NCI-H2227 (cell line): ENCODE results near the gene ARMH3.

Source experiments
- DNase-seq: peaks from one replicate; lab custom pipeline; 2025; ENCODE audit not compliant: unreplicated experiment; lab: John Stamatoyannopoulos, UW

Gene ARMH3

DNA sequence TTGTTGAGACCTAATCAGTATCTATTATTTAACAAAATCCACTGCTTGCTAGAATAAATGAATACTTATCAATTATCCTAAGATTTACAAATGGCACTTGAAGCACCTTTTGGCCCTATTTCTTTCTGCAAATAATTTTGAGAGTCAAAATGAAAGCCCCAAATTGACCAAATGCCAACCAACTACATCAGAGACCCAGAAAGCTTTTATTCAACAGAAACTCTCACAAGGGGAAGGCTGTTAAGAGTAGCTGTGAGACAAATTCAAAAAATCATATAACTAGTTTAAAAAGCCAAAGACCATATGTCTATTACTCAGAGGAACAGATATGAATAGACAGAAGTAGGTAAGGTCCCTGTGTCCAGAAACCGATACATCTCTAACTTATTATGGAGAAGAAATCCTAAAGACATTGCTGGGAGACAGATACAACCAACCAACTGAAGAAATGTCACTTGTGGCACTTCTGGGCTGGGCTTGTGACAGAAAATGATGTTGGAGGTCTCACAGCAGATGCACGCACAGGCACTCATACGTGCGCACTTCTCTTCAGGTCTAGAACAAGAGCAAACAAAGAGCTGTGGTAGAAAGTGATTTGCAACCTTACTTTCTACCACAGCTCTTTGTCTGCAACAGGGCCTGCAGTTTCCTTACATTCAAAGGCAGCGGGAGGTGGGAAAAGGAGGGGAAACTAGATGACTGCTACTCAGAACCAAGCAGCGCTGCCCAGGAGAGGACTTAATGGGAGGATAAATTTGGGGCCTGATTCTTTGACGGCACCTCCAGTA lies 153.7 kb downstream of the ARMH3 start:
- DNase-seq, result peak; percentile 63

DNA sequence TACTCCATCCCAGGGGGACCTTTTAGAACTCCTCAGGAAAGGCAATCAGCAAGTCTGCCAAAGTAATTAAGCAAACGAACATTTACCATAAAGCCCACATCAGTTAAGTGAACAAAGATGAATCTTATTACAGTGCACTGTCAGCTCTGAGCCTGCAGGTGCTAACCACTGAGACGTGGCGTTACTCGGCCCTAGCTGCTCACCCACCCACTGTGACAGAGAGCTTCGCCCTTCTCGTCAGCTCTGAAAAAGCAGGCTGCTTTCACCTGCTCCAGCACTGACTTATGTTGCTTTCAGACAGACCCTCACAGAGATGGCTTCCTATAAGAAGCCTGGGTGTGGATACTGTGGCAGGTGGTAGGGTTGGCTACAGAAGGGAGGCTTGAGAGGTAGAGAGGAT lies 154.6 kb downstream of the ARMH3 start:
- DNase-seq, result peak; percentile 46

DNA sequence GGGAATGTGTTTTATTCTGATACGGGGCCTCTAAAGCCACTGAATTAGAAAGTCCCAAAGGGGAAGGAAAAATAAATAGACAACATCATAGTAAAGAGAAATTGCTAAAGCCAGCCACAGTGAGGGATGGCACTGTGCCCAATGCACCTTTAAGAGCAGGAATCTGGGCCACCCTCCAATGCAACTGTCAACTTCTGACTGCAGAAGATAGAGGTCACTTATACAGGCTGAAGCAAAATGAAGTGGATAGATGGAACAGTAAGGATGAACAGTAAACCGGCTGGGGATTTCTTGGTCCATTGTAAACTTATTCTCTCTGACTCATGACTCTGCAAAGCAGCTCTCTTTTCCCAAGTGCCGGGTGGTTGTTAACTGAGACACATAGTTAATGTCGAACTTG lies 158.3 kb downstream of the ARMH3 start:
- DNase-seq, result no peak

DNA sequence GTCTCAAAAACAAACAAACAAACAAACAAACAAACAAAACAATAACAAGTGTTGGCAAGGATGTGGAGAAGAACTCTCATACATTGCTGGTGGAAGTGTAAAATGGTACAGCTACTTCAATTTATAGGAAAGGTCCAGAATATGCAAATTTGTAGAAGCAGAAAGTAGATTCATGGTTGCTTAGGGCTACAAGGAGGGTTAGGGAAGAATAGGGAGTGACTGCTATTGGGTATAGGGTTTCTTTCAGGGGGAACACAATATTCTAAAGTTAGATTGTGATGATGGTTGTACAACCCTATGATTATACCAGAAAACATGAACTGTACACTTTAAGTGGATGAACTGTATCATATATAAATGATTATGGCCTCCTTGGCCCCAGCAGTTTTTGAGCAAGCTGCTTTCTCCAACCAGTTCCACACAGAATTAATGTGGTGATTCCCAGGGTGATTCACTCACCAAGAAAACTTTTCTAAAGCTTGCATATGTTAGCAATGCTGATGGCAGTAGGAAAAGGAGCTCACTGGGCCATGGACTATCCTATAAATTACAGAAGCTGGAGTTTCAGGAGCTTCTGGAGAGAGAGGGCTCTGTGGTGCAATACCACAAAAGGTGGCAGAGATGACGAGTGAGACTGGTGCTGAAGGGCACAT lies 159.6 kb downstream of the ARMH3 start:
- DNase-seq, result no peak

DNA sequence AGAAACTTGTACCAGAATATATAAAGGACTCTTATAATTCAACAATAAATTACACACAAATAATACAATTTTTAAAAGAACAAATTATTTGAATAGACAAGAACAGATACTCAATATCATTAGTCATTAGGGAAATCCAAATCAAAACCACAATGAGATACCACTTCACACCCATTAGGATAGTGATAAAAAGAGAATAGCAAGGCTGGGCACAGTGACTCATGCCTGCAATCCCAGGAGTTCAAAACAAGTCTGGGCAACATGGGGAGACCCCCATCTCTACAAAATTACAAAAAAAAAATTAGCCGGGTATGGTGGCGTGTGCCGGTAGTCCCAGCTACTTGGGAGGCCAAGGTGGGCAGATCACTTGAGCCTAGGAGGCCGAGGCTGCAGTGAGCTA lies 160.2 kb downstream of the ARMH3 start:
- no peak for DNase-seq

DNA sequence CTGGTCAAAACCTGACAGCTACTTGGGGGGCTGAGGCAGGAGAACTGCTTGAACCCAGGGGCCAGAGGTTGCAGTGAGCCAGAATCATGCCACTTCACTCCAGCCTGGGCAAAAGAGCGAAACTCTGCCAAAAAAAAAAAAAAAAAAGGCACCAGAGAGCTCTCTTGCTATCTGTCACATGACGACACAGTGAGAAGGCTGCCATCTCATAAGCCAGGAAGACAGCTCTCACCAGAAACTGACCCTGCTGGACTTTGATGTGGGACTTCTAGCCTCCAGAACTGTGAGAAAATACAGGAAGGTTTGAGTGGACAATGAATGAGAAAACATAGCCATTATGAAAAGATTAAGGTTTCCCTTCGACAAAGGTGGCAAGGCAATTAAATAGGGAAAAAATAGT lies 161.2 kb downstream of the ARMH3 start:
- DNase-seq, result no peak

DNA sequence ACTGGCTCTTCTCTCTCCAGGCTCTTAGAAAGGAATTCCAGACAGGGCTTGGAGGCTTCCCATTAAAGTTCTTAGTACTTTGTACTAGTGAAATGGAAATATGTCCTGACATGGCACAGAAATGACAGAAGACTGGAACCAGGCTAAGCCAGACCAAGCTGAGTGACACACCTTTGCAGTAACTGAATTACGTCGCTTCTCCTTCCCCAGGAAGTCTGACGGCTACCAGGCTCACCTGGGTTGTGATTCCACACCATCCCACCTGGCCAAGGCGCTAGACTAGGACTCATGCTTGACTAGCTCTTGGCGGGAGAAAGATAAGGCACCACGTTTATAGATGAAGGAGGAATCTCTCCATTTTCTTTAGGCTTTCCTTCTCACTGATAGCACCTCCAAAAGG lies 161.7 kb downstream of the ARMH3 start:
- DNase-seq, result no peak

DNA sequence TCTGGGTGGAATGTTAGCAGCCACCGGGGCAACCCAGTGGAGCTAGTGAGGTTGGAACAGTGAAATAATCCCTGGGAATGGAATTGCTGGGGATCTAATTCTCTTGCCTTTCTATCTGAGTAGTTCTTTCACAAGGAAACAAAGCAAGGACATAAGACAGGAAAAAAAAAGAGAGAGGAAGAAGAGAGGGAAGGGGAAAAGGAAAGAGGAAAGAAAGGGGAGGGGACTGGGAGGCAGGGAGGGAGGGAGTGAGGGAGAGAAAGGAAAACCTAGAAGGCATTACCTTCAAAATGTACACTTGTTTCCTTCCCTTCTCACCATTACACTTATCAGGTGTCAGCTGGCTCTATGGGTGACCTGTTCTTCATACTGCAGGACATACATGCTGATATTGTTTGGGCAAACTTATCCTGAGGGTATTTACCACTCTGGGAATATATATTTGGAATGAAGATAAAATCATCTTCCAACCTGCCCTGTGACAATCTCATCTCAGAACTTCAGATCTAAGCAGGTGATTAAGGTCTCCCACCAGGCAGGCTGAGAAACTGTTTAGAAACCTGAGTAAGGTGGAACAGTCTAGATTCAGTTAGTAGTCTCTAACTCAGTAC lies 162.4 kb downstream of the ARMH3 start:
- no peak for DNase-seq

DNA sequence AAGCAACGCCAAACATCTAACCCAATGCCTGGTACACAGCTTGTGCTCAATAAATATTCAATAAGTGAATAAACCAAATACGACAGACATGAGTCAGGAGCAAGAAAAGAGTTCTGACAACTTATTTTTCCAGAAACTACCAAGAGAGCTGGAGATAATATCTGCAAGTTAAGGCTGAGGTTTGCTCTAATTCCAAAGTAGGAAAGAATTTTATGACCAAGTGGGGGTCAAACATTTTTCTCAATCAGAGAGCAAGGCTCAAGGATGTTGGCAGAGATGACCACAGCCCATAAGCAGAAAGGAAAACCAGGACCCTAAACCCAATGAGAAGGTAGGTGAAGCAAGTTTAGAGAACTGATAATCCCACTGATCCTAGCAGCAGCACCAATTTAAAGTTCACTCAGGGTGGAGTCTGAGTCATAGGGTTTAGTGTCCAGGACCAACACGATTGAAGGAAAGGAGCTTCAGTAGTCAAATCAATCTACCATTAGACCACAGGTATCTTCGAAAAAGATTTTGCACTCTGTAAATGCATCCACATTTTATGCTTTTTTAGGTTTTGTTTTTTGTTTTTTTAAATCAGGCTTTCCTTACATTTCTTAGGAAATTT lies 163.1 kb downstream of the ARMH3 start:
- no peak for DNase-seq

DNA sequence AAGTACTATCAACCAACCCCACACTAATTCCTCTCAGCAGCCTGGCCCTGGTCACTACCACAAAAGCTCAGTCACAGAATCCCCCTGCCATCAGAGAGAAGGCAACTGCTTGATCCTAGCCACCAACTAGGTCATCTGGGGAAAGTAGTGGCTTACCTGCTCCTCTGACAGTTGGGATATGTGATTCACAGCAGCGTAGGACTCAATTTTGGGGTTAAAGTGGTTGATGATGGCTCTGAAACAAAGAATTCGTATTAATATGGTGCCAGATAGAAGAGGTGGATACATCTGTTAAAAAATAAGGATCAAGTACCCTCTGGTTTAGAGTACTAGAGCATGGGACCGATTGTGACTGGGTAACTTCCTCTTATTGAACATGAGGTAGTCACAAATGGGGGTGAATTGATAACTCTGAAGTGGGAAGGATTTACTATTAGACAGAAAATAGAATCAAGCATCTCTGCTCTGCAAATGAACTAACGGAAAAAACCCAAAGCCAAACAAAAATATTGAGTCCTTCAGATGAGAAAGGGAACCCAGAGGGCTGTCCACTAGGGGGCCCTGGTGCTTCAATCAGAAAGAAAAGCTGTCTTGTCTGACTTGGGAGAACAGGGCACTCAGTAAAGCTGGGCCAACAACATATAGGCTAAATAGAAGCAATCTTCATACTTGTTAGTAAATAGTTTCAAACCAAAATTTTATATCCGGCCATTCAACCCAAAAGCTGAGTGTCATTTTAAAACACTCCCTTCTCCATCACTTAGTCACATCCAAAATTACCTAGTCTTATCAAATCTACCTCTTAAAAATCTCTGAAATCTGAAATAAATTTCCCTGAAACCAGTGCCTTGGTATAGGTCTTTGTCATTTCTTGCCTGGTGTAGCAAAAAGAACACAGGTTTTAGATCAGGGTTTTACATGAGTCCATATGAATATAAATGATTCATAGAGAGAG lies 166.4 kb downstream of the ARMH3 start:
- peak; percentile 71 for DNase-seq

DNA sequence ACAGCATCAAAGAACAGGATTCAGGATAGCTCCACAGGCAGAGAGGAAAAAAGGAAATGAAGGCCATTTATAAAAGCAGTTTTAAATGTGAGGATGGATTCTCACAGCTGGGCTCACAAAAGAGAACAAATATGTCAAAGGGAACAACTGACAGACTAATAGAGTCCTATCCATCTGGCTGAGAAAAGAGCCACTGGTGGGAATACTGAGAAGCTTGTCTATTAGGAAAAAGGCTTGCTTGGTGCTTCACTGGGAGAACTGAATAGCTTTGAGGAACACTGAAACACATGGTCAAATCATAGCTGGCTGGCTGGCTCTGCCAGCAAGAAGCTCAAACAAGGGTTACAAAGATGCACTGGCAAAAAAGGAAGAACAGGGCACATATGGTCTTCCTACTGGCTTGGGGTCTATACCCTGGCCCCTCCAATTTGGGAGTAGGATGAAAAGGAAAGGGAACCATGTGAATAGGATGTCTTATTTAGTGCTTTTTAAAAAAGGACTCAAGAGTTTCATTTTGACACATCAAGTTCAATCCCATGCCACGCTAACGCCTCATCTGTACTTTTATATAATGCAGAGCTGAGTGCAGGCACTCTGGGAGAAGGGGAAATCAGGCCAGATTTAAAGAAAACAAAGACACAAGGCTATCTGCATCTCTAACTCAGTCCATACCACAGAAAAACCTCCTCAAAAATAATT lies 167.6 kb downstream of the ARMH3 start:
- no peak for DNase-seq

DNA sequence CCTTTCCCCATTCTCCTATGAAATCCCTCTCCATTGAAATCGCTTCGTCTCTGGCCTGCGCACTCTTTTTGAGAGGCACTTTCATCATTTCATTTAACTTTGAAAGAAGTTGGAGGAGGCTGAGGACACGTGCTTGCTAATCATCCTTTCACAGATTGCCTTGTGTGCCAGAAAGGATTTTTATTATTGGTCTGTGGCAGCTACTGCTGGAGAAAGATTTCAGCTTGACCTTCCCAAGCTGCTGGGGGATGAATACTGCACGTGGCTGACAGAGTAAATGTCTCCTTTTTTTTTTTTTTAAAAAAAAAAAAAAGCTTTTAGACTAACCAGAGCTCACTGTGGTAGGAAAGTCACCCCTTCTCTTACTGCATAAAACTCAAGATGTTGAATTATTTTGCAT lies 168.2 kb downstream of the ARMH3 start:
- no peak for DNase-seq

DNA sequence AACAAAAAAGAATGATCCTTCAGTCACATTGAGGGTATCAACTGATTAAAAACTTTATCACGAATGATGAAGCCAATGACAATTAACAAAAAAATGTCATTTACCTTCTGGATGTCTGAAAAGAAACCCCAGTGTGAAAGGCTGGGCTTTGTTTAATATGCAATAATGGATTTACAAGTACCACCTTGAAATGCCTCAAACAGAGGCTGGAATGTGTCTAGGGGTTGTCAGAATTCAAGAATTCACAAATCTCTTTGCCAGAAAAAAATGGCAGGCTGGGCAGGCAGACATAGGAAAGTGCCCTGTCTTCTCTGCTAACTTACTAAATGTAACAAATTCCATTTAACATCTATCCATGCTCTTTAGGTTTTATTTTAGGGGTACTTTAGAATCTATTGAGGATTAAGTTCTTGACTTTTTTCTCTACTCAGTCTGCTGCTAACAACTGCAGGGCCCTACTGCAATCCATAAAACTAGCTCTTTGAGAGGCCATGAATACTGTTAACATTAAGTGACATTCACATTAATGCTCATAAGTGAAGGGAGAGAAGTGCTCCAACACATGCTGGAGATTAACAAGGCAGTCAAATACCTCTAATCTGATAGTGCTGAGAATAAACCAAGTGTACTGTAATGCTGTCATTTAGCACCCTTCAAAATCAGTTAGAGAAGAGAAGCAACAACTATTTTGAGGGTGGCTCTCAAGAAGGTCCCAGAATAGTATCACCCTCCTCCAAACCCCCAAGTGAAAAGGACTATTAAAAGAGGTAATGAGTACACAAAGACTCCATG lies 169.3 kb downstream of the ARMH3 start:
- DNase-seq, result no peak

DNA sequence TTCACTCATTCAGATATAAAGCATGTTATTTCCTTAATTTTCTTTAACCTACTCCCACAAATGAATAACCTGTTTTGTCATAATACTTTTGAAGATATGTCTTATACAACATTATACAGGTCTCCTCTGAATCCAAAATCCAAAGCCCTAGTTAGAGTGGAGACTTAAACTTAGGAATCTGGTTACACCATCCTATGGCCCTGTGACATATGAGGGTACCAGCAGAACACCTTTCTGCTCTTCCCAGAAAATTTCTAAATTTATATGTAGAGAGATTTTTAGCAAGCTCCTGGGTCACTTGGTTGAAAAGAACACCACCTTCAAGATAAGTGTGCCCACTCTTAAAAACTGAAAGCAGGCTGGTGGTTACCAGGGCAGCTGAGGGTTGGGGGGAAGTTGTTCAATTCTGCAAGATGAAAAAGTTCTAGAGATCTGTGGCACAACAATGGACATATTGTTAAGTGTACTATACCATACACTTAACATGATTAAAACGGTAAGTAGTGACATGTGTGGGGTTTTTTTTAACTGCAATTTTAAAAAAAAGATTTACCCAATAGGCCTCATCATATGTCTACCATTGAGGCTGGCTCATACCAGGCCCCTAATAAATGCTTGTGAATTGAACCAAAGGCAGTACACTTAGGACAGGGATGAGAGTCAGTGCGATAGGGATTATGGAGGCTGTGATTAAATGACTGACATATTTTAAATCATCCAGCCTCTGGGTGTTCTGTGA lies 174.8 kb downstream of the ARMH3 start:
- no peak for DNase-seq

DNA sequence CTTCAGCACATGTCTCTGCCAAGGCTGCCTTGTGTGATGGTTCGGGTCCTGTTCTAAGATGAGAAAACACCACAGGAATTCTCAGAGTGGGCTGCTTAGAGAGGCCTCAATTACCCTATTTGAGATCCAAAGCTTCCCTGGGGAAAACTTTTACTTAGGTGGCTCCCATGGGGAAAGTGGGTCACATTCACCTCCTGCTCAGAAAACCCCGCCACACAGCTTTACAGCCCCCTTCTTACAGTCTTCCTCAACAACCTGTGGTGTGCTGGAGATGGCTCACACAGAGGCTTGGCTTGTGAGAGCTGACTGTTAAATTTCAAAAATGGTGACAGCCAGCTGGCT lies 175.8 kb downstream of the ARMH3 start:
- DNase-seq, result no peak

DNA sequence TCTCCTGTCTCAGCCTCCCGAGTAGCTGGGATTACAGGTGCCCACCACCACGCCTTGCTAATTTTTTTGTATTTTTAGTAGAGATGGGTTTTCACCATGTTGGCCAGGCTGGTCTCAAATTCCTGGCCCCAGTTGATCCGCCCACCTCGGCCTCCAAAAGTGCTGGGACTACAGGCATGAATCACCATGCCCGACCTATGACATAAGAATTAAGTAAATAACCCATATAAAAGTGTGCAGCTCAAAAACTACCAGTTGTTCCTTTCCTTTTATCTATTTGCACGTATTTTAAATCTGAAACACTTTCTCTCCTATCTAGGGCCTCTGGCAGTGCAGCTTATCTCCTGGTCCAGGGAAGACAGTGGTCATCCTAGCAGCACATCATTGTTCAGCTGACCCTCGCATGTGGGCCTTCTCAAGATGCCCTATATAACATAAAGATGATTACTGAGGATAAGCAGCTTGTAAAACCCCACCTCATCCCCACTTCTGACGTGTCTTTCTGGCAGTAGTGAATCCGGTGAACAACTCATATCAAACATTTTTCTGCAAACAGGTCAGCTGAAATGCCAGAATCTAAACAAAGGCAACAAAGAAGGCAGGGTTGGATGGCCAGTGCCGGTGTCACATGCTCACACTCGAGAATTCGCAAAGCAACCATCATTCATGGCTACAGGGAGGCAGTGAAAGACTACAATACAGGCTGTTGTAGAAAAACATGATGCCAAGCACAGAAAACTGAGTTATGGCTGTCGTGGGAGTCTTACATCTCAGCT lies 176.3 kb downstream of the ARMH3 start:
- DNase-seq, result no peak

DNA sequence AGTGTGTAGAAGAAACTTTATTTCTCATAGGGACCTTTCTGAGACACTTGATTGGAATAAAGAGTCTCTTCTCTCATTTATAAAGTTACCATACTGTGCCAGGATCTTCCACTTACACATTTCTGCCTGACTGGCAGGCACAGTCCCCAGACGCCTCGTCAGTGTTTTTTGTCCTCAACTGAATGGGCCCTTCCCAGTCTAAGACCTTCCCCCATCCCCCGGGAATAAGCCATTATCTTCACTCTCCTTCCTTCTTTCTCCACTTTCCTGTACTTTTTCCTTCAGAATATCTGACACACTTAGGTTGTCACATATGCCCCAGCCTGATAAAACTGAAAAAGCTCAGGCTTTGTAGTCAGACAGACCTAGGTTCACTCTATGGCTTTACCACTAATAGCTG lies 177.1 kb downstream of the ARMH3 start:
- DNase-seq, result no peak

DNA sequence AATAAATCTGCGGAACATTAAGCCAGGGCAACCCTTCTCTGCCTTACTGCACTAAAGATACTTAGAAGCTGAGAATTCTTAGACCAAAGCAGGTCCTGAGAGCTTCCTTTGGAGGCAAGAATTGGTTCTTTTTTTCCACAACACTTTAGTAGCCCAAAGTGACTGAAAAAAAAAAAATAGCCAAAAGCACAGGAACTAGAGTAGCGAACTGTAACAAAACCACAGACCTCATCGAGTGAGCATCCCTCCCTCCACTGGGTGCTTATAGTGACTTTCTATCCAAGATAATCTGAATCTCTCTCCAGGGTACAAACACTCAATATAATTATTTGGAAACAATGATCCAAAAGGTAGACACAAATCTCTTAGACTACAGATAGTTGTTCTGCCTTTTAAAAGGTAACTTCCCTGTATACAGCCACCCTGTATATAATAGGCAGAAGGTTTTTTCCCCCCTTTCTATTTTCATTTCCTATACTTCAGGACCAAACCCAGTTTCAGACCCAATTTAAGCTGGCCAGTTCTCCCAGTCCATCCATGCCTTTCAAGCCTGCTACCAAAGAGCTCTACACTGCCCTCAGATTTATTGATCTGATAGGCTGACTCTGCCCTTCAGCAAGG lies 180.8 kb downstream of the ARMH3 start:
- no peak for DNase-seq
